IMR-90 (cell line): Measurements from ENCODE around the gene ENTPD7.

ENCODE experiments used
- BHLHE40 ChIP-seq: fragments of 150-350 bp; IDR thresholded peaks from 2 replicates; pipeline ENCODE4 v1.6.1; 2016; ENCODE audit warnings: mild to moderate bottlenecking, low read depth, low read length
- CEBPB ChIP-seq: IDR thresholded peaks from 2 replicates; pipeline ENCODE4 v1.6.1; 2012; ENCODE audit warnings: low read depth, low read length, improper control_type of control experiment
- CHD1 ChIP-seq: IDR thresholded peaks from 2 replicates; pipeline ENCODE4 v1.6.1; 2012; ENCODE audit warnings: low read depth, low read length, improper control_type of control experiment
- CTCF ChIP-seq: conservative IDR thresholded peaks from 2 replicates; pipeline ENCODE4 v1.5.1; 2012; ENCODE audit warnings: mild to moderate bottlenecking, low read depth, low read length, improper control_type of control experiment
- FOS ChIP-seq: fragments of 150-350 bp; IDR thresholded peaks from 2 replicates; pipeline ENCODE4 v1.6.1; 2016; ENCODE audit warnings: low read depth, low read length
- MAFK ChIP-seq: IDR thresholded peaks from 2 replicates; pipeline ENCODE4 v1.6.1; 2012; ENCODE audit warnings: low read depth, low read length, improper control_type of control experiment
- MXI1 ChIP-seq: IDR thresholded peaks from 2 replicates; pipeline ENCODE4 v1.6.1; 2012; ENCODE audit warnings: low read depth, mild to moderate bottlenecking, low read length, moderate library complexity, borderline replicate concordance
- NFE2L2 ChIP-seq: fragments of 150-350 bp; IDR thresholded peaks from 2 replicates; pipeline ENCODE4 v1.6.1; 2016; ENCODE audit warnings: low read depth, mild to moderate bottlenecking, low read length
- POLR2A ChIP-seq: IDR thresholded peaks from 2 replicates; pipeline ENCODE4 v1.6.1; 2012; ENCODE audit warnings: mild to moderate bottlenecking, low read depth, low read length
- RAD21 ChIP-seq: IDR thresholded peaks from 2 replicates; pipeline ENCODE4 v1.6.1; 2012; ENCODE audit warnings: low read length, improper control_type of control experiment
- RCOR1 ChIP-seq: IDR thresholded peaks from 2 replicates; pipeline ENCODE4 v1.6.1; 2012; ENCODE audit warnings: mild to moderate bottlenecking, low read length, improper control_type of control experiment; ENCODE audit not compliant: insufficient replicate concordance
- RFX5 ChIP-seq: IDR thresholded peaks from 2 replicates; pipeline ENCODE4 v1.8.0; 2012; ENCODE audit warnings: low read depth, mild to moderate bottlenecking, low read length, moderate library complexity
- SMC3 ChIP-seq: fragments of 150-350 bp; IDR thresholded peaks from 2 replicates; pipeline ENCODE4 v1.6.1; 2016; ENCODE audit warnings: low read depth, mild to moderate bottlenecking, antibody characterized with exemption, low read length, moderate library complexity
- TF ChIP-seq, protein P1 (sequence below): fragments of 150-350 bp; IDR thresholded peaks from 2 replicates; pipeline ENCODE4 v1.6.1; 2017; ENCODE audit warnings: mild to moderate bottlenecking, antibody characterized with exemption, low read length, low read depth

DNA sequence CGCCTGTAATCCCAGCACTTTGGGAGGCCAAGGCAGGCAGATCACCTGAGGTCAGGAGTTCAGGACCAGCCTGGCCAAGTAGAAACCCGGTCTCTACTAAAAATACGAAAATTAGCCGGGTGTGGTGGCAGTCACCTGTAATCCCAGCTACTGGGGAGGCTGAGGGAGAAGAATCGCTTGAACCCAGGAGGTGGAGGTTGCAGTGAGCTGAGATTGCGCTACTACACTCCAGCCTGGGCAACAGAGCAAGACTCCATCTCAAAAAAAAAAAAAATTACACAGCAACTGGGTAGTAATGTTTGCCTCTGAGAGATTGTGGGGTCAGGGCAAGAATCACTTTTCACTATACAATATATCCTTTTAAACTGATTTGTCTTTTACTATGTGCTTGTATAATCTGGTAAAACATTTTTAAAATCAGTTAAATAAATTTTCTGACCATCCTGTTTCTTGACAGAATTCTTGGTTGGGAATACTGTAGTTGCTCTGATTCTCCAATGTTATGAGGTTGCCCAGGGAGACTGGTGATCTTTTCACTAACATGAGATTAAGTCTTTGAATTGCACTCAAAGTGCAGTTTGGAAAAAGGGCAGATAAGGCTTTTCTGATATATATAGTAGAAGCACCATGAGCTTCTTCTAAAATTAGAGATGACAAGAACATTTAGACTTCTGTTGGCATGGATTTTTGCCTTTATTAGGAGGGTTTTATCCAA lies 1.5 kb downstream of the ENTPD7 start:
- TF ChIP-seq CTCF (no peak), MAFK (no peak), CEBPB (no peak), FOS (no peak), RAD21 (no peak), SMC3 (no peak), MXI1 (no peak), POLR2A (no peak), RCOR1 (no peak), RFX5 (no peak), BHLHE40 (no peak), CHD1 (no peak), NFE2L2 (no peak)
- TF ChIP-seq, protein P1, sequence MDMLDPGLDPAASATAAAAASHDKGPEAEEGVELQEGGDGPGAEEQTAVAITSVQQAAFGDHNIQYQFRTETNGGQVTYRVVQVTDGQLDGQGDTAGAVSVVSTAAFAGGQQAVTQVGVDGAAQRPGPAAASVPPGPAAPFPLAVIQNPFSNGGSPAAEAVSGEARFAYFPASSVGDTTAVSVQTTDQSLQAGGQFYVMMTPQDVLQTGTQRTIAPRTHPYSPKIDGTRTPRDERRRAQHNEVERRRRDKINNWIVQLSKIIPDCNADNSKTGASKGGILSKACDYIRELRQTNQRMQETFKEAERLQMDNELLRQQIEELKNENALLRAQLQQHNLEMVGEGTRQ: no peak
